B cell (primary cell): ENCODE results near the gene KRTAP1-4. TPM values are rescaled to one million over a fixed set of nuclear protein-coding genes. Genes with fewer than 3 reads are reported as not detected.

Experiments used
- ATAC-seq: fragments of 200-7000 bp; cut with Tn5 transposase; one replicate; pipeline ENCODE4 v1.10.0; 2021; ENCODE audit warnings: low read depth, mild to moderate bottlenecking, moderate number of reproducible peaks, moderate library complexity
- CTCF ChIA-PET: fragments of 350-600 bp; sonication (Branson Sonifier 250); formaldehyde crosslinking; loops from one replicate; lab custom pipeline; 2021; ENCODE audit warnings: antibody characterized with exemption, inconsistent platforms; lab: Charles Lee
- POLR2A ChIA-PET: fragments of 350-600 bp; sonication (Branson Sonifier 250); formaldehyde crosslinking; loops from one replicate; lab custom pipeline; 2021; ENCODE audit warnings: antibody characterized with exemption; lab: Charles Lee
- DNase-seq: peaks from one replicate; pipeline ENCODE4 v3.0.0; 2013
- H2AFZ ChIP-seq: 2 replicates; pipeline ENCODE4 v1.6.1; 2012; ENCODE audit warnings: mild to moderate bottlenecking, low read depth, low read length; ENCODE audit not compliant: insufficient read depth, poor library complexity, severe bottlenecking
- H3K27ac ChIP-seq, 2 donors: 1 replicate in 1 of 2; 2 replicates in 1 of 2; pipeline ENCODE4 v1.5.1; 2012 to 2013; ENCODE audit warnings: low read length in 2 of 2, mild to moderate bottlenecking in 2 of 2, moderate library complexity in 1 of 2
- H3K27me3 ChIP-seq, 4 experiments: fragments of 200-600 bp in 1 of 4; sonication (generic) in 1 of 4; replicated peaks in 1 of 4; 1 replicate in 2 of 4; 2 replicates in 2 of 4; pipeline versions ENCODE4 v1.6.1 to v1.7.0; 2013 to 2016; ENCODE audit warnings: low read length in 3 of 4, mild to moderate bottlenecking in 2 of 4, mixed read lengths in 1 of 4, moderate library complexity in 1 of 4; ENCODE audit not compliant: insufficient read depth in 4 of 4, control insufficient read depth in 3 of 4; ENCODE audit errors: control extremely low read depth in 1 of 4
- H3K36me3 ChIP-seq, 2 experiments: replicated peaks in 1 of 2; 1 replicate in 1 of 2; 2 replicates in 1 of 2; pipeline versions ENCODE4 v1.6.1 to v1.7.1; 2013; ENCODE audit warnings: low read length in 1 of 2; ENCODE audit not compliant: insufficient read depth in 2 of 2, control insufficient read depth in 1 of 2; ENCODE audit errors: control extremely low read depth in 1 of 2, extremely low read depth in 1 of 2
- H3K4me1 ChIP-seq, 2 donors: fragments of 200-600 bp in 1 of 2; sonication (generic) in 1 of 2; 1 replicate in 1 of 2; 2 replicates in 1 of 2; pipeline versions ENCODE4 v1.5.1 to v1.6.1; 2013 to 2017; ENCODE audit warnings: low read length in 2 of 2; ENCODE audit not compliant: control insufficient read depth in 2 of 2, insufficient read depth in 2 of 2
- H3K4me2 ChIP-seq: replicated peaks from 2 replicates; pipeline ENCODE3; 2012; ENCODE audit warnings: mild to moderate bottlenecking, low read depth, low read length; ENCODE audit not compliant: poor library complexity, severe bottlenecking
- H3K4me3 ChIP-seq, 5 experiments: fragments of 200-600 bp in 1 of 5; sonication (generic) in 1 of 5; 1 replicate in 3 of 5; 2 replicates in 2 of 5; pipeline versions ENCODE4 v1.5.1 to v1.7.0; 2011 to 2016; ENCODE audit warnings: low read length in 4 of 5, mild to moderate bottlenecking in 4 of 5, low read depth in 2 of 5, control low read depth in 1 of 5, moderate library complexity in 1 of 5; ENCODE audit not compliant: insufficient read depth in 1 of 5; ENCODE audit errors: control extremely low read depth in 1 of 5, extremely low read depth in 1 of 5
- H3K79me2 ChIP-seq: fragments of 200-600 bp; sonication (generic); one replicate; pipeline ENCODE4 v1.6.0; 2016; ENCODE audit warnings: low read length; ENCODE audit not compliant: control insufficient read depth, insufficient read depth
- H3K9ac ChIP-seq: fragments of 200-600 bp; sonication (generic); 2 replicates; pipeline ENCODE4 v1.6.1; 2017; ENCODE audit warnings: mild to moderate bottlenecking, low read length, moderate library complexity
- H3K9me3 ChIP-seq, 3 donors: one replicate each; pipeline versions ENCODE4 v1.6.1 to v1.7.1; 2013; ENCODE audit warnings: low read length in 2 of 3; ENCODE audit not compliant: control insufficient read depth in 2 of 3, insufficient read depth in 1 of 3; ENCODE audit errors: control extremely low read depth in 1 of 3
- H4K20me1 ChIP-seq: 2 replicates; pipeline ENCODE4 v1.6.0; 2012; ENCODE audit warnings: mild to moderate bottlenecking, low read length; ENCODE audit not compliant: insufficient read depth, control insufficient read depth, poor library complexity, severe bottlenecking
- H3K27ac Mint-ChIP-seq: one replicate; pipeline ENCODE4 v1.8.0; 2021; ENCODE audit warnings: mixed read lengths
- H3K27me3 Mint-ChIP-seq: one replicate; pipeline ENCODE4 v1.8.0; 2021; ENCODE audit warnings: mixed read lengths
- H3K4me1 Mint-ChIP-seq: one replicate; pipeline ENCODE4 v1.8.0; 2021; ENCODE audit warnings: mixed read lengths
- H3K4me3 Mint-ChIP-seq: one replicate; pipeline ENCODE4 v1.8.0; 2021; ENCODE audit warnings: mixed read lengths
- H3K9me3 Mint-ChIP-seq: one replicate; pipeline ENCODE4 v1.8.0; 2022; ENCODE audit warnings: mixed read lengths; ENCODE audit not compliant: insufficient read depth
- CTCF ChIP-seq: fragments of 200-600 bp; IDR thresholded peaks from one replicate; pipeline ENCODE4 v1.8.0; 2022; ENCODE audit warnings: antibody characterized with exemption, mild to moderate bottlenecking
- EZH2 ChIP-seq: IDR thresholded peaks from 2 replicates; pipeline ENCODE4 v1.6.1; 2012; ENCODE audit warnings: borderline replicate concordance, low read depth, mild to moderate bottlenecking, moderate library complexity, low read length; ENCODE audit not compliant: insufficient read depth, poor library complexity, severe bottlenecking
- WGBS: methylation state at CpG from one replicate; pipeline ENCODE4 v1.1.5; 2013; ENCODE audit warnings: missing lambda C conversion rate; ENCODE audit not compliant: insufficient coverage; 5-methylcytosine and 5-hydroxymethylcytosine counted together
- intact Hi-C: fragments of 100-400 bp; cut with micrococcal nuclease; formaldehyde crosslinking; loops from one replicate; pipeline ENCODE4 v1.10.0; 2022
- polyA plus RNA-seq: library from polyadenylated mRNA; depleted of rRNA; stranded (reverse); fragments of >200 nt; gene quantifications from 2 replicates; pipeline ENCODE4 v1.2.3, GENCODE V29; 2012
- total RNA-seq, 2 donors: library from RNA; stranded (reverse); fragments of 120-200 nt in 1 of 2; gene quantifications; 1 replicate in 1 of 2; 2 replicates in 1 of 2; pipeline versions ENCODE4 v1.2.3 to v1.2.4, GENCODE V29; 2013 to 2022

The KRTAP1-4 gene
- total and polyA plus RNA-seq, 2 donors (not counting 1 experiment from before 2014, with no cell fraction given), result not detected

GRCh38 chr17:41026715-41027471, 3.1 kb downstream of the KRTAP1-4 start, which contains the start of gene KRTAP1-5:
Gene KRTAP1-5 (minus strand): TSS chr17:41027208. CDS start chr17:41027155, 53 bp downstream.
- ChIA-PET POLR2A (no interaction called here), CTCF (no interaction called here)
- Histone ChIP-seq H3K4me3 (no peak within 1 kb of the TSS), H4K20me1 (no peaks in the 10 kb centered on the region), H3K4me1 (no peaks in the 10 kb centered on the region), H3K27ac (no peak within 1 kb of the TSS), H3K36me3 (no peaks in the 10 kb centered on the region), H3K9ac (no peak within 1 kb of the TSS), H3K4me2 (no peak within 1 kb of the TSS), H2AFZ (no peak within 1 kb of the TSS), H3K9me3 (no peaks in the 10 kb centered on the region), H3K79me2 (no peaks in the 10 kb centered on the region), H3K27me3 (peaks cover 0 to 9% (median 3%) of the 10 kb centered on the region in 4 experiments)
- no peak within 1 kb of the TSS for H3K4me3 Mint-ChIP-seq
- TF ChIP-seq EZH2, result no peak
- peaks cover 8% of the 10 kb centered on the region for H3K9me3 Mint-ChIP-seq
- ATAC-seq, result no peak
- DNase-seq, result no peak
- H3K4me1 Mint-ChIP-seq, result no peaks in the 10 kb centered on the region
- no peak within 1 kb of the TSS for H3K27ac Mint-ChIP-seq
- intact Hi-C loops, result no loop called here
- 88% methylated on average over 7 of the region's 9 CpGs for WGBS
- peaks cover 66% of the 10 kb centered on the region for H3K27me3 Mint-ChIP-seq

- H2AFZ ChIP-seq, result no peak overlapping the region
- H3K9ac ChIP-seq, result no peak overlapping the region
- Mint-ChIP-seq H3K9me3 (peaks cover 11% of the 10 kb centered on the region), H3K27me3 (peaks cover 62% of the 10 kb centered on the region), H3K27ac (no peak overlapping the region), H3K4me1 (no peaks in the 10 kb centered on the region), H3K4me3 (no peak overlapping the region)
- no peaks in the 10 kb centered on the region for H3K4me1 ChIP-seq
- no peaks in the 10 kb centered on the region for H4K20me1 ChIP-seq
- no peaks in the 10 kb centered on the region for H3K36me3 ChIP-seq
- no CpG with 5 or more reads among the region's 3 CpGs for WGBS
- intact Hi-C loops, result no loop called here
- H3K4me3 ChIP-seq, result no peak overlapping the region
- ChIA-PET CTCF (interaction anchor here (0.7 kb wide), 1 partner anchor 297 kb away, joined by 3 read pairs; no protein-coding TSS in a partner anchor), POLR2A (no interaction called here)
- TF ChIP-seq EZH2 (no peak), CTCF (no peak)
- H3K79me2 ChIP-seq, result no peaks in the 10 kb centered on the region
- no peak overlapping the region for H3K27ac ChIP-seq
- peaks cover 0 to 5% (median 0%) of the 10 kb centered on the region in 3 donors for H3K9me3 ChIP-seq
- peaks cover 0 to 3% (median 2%) of the 10 kb centered on the region in 4 experiments for H3K27me3 ChIP-seq
- no peak for ATAC-seq
- no peak overlapping the region for H3K4me2 ChIP-seq
- DNase-seq, result no peak
Measured at GRCh38 chr17:41024697-41025096, 5.3 kb downstream of the KRTAP1-4 start.
